Activated T-cell treated with anti-CD3 and anti-CD28 coated beads, Interleukin-2, amount 50 U/mL, for 1 hour (primary cell): ENCODE results near the gene SNX17.
A peak's percentile ranks its signal among the peaks of the same experiment; 100 is the strongest.
"Not testable (repeated sequence)": the region's sequence is repeated elsewhere in the genome, so short reads cannot be mapped to it uniquely, and the experiment has no call there.

Experiments
- DNase-seq: peaks from one replicate; pipeline ENCODE4 v3.0.0-alpha.2; 2020

SNX17 gene

DNA sequence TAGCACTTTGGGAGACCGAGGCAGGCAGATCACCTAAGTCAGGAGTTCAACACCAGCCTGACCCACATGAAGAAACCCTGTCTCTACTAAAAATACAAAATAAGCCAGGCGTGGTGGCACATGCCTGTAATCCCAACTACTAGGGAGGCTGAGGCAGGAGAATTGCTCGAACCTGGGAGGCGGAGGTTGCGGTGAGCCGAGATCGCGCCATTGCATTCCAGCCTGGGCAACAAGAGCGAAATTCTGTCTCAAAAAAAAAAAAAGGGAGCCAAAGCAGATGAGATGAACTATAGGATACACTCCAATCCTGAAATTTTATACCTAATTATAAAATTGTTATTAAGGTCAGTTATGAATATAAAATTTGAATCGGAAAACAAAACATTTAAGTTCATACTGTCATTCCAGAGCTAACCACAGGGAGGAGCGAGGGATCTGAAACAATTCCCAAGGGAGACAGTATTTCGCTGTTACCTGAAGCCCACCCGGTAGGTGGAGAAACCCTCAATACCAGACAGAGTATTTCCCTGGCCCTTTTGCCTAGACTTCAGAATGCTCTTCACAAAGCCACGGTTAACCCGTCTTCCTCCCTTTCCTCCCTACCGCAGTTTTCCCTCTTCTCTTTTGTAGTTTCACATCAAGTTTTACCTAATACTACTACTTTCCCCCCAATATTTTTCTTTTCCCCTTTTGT lies 37.5 kb downstream of the SNX17 start:
- DNase-seq: no peak

DNA sequence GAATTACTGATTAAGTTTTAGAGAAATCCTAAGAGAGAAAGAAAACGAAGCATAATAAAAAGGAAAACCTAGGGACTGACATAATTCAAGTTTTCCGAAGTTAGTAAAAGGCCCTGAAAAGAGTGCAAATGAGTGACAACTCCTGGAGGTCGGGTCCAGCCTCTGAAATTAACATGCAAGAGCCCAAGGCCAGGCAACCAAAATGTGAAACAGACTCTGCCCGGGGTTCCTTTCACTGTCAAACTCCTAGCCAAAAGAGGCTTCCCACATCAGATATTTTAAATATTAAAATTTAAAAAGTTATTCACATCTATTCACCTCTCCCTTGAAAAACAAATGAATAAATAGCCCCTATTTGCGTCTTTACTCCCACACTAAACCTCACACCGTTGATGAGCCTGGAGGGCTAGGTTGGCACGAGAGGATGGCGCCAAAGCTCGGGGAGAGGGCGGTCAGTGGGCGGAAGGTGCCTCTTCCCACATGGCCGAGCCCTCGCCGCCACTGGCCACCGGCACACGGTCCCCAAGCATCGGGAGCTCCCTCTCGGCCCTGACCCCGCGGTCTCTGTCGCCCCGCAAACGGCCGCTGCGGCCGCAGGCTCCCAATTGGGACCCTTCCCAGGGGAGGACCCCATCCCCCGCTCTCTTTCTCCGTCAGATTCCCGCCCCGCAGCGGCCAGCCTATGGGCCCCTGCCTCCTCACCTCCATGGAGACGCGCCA lies 38.3 kb downstream of the SNX17 start:
- no peak for DNase-seq

DNA sequence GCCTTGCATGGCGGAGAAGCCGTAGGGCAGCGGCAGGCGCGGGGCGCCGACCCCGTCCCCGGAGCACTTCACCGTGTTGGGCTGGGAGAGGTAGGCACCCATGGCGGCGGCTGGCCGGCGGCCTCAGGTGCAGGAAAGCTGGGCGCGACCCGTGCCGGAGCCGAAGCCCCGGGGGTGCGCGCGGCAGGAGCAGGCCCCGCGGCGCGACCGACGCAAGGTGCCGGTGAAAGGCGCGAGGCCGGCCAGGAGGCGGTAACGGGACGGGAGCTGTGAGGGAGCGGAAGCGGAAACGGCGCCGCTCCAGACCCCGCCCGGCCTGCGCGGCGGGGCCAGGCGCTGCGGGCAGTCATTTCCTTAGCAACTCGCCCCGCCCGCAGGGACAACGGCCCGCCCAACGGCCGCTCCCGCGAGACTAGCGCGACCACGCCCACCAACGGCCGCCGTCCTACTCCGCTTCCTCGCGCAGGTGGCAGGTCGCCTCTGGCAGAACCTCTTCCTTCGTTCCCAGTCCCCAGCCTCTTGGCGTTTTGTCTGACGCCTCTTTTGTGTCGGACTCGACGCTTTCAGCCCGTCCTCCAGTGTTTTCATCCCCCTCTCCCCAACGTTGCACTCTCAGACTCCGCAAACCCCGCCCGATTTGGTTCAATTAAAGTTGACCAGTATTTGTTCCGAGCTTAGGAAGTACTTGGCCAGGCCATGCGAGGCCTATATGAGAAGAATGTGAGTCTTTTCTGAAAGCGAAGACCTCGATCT lies 39.1 kb downstream of the SNX17 start, which contains the start of gene PPM1G:
Gene PPM1G, minus strand, starts transcription at position 271 of the 753 bp plus-strand sequence. Its CDS starts 169 bp downstream, at position 102.
- DNase-seq: peak; percentile 98

DNA sequence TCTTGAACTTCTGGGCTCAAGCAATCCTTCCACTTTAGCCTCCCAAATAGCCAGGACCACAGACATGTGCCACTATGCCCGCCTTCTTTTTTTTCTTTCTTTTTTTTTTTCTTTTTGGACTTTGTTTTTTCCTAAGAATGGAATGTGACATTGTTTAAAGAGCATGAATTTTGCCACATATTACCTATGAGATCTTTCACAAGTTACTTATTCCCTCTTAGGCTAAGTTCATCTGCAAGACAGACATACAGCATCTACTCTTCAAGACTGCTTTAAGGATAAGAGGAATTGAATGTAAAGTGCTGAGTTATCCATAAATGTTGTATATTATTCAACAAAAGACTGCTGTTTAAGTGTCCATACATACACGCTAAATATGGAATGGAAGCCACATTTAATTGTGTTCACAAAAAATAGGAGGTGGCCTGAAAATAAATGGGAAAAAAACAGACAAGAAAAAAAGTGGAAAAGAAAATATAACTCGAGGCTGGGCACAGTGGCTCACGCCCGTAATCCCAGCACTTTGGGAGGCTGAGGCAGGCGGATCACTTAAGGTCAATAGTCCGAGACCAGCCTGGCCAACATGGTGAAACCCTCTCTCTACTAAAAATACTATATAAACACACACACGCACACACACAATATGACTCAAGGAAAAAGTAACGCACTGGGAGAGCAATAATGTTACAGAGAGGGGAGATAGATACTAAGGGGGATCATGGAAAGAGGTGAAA lies 42.2 kb downstream of the SNX17 start:
- DNase-seq: no peak

DNA sequence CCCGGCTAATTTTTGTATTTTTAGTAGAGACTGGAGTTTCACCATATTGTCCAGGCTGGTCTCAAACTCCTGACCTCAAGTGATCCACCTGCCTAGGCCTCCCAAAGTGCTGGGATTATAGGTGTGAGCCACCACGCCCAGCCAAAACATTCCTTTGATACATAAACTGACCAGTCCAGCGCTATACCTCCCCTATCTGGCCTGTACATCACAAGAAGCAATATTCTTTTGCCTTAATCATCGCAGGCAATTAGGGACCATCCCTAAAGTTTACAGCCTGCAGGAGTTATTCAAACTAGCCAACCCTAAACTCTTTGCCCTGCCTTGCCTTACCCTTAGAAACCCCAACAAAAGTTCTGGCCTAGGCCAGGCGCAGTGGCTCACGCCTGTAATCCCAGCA lies 45.7 kb downstream of the SNX17 start:
- DNase-seq: no peak

DNA sequence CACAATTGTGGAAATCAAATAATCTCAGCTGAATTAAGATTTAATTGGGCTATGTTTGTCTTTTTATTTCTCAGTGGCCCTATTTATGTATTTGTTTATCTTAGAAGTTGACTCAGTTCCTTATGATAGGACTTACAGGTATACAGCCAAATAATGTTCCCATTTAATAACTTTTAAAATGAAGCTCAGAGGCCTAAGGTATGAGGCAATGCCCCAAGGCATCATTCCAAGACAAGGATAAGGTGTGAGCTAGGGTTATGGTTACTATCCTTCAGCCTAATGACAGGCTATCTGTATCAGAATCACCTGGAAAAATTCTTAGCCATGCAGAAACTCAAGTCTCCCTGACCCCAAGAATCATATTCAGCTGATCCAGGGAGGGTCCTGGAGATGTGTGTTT lies 50.6 kb downstream of the SNX17 start:
- DNase-seq: no peak

DNA sequence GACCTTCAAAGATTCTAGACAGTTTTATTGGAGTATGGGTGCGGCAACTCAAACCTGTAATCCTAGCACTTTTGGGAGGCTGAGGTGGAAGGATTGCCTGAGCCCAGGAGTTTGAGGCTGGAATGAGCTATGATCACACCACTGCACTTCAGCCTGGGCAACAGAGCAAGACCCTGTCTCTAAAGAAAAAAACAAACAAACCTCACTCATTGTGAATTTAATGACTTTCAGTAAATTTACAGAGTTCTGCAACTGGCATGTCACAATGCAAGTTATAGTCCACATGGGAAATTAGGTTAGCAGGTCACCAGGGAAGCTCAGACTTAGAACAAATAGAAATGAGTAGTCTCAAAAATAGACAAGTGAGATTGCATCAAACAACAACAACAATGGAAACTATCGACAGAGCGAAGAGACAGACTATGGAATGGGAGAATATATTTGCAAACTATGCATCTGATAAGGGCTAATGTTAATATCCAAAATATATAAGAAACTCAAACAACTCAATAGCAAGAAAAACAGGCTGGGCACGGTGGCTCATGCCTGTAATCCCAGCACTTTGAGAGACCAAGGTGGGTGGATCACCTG lies 51.3 kb downstream of the SNX17 start:
- no peak for DNase-seq

DNA sequence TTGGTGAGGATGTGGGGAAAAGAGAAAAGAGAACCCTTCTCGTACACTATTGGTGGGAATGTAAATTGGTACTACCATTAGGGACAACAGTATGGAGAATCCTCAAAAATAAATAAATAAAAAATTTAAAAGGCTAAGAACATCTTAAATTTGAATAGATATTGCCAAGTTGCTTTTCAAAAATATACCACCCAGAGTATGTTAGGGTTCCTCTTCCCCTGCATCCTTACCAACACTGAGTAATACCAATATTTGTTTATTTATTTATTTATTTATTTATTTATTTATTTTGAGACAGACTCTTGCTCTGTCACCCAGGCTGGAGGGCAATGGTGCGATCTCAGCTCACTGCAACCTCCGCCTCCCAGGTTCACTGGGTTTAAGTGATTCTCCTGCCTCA lies 52.5 kb downstream of the SNX17 start:
- no peak for DNase-seq

DNA sequence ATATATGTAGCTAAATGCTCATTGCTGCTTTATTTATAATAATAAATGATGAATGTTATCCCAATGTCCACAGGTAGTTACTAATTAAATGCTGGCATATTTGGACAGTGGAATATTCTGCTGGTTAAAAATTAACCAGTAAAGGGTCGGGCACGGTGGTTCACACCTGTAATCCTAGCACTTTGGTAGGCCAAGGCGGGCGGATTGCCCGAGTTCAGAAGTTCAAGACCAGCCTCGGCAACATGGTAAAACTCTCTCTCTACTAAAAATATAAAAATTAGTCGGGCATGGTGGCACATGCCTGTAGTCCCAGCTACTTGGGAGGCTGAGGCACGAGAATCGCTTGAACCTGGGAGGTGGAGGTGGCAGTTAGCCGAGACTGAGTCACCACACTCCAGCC lies 54.6 kb downstream of the SNX17 start:
- not testable (repeated sequence) for DNase-seq
